GM12801 (cell line): ENCODE data around the gene FSCN2.

ENCODE experiments used
- TF ChIP-seq, protein P1 (sequence below): IDR thresholded peaks from one replicate; pipeline ENCODE4 v1.5.1; 2011; ENCODE audit warnings: control low read depth; ENCODE audit not compliant: insufficient read length; ENCODE audit errors: extremely low read depth

The FSCN2 gene

DNA sequence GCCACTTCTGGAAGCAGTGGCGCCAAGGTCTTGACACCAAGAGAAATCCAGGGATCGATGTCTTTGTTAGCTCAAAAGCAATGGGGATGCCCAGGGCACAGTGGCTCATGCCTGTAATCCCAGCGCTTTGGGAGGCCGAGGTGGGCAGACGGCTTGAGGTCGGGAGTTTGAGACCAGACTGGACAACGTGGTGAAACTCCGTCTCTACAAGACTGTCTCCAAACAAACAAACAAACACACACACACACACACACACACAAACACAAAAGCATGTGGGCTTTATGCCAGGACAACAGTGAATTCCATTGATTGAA lies 46.4 kb downstream of the FSCN2 start:
- TF ChIP-seq, protein P1, sequence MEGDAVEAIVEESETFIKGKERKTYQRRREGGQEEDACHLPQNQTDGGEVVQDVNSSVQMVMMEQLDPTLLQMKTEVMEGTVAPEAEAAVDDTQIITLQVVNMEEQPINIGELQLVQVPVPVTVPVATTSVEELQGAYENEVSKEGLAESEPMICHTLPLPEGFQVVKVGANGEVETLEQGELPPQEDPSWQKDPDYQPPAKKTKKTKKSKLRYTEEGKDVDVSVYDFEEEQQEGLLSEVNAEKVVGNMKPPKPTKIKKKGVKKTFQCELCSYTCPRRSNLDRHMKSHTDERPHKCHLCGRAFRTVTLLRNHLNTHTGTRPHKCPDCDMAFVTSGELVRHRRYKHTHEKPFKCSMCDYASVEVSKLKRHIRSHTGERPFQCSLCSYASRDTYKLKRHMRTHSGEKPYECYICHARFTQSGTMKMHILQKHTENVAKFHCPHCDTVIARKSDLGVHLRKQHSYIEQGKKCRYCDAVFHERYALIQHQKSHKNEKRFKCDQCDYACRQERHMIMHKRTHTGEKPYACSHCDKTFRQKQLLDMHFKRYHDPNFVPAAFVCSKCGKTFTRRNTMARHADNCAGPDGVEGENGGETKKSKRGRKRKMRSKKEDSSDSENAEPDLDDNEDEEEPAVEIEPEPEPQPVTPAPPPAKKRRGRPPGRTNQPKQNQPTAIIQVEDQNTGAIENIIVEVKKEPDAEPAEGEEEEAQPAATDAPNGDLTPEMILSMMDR: no peak

DNA sequence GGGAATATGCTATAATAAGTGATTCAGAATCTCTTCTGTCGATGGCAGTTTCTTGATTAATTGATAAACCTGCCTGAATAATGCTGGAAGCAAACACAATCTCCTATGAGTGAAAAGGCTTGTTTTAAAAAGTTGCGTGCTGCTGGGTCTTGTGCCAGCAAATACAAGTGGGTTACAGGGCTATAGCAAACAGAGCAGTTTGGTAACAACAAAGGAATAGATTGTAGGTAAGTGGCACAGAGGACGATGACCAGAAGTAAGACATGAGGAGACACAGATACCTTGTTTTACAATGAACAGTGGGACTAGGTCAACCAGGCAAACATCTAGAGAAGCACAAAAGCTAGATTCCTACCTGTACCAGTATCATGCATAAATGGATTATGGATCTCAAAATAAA lies 47.7 kb downstream of the FSCN2 start:
- TF ChIP-seq, protein P1: no peak

DNA sequence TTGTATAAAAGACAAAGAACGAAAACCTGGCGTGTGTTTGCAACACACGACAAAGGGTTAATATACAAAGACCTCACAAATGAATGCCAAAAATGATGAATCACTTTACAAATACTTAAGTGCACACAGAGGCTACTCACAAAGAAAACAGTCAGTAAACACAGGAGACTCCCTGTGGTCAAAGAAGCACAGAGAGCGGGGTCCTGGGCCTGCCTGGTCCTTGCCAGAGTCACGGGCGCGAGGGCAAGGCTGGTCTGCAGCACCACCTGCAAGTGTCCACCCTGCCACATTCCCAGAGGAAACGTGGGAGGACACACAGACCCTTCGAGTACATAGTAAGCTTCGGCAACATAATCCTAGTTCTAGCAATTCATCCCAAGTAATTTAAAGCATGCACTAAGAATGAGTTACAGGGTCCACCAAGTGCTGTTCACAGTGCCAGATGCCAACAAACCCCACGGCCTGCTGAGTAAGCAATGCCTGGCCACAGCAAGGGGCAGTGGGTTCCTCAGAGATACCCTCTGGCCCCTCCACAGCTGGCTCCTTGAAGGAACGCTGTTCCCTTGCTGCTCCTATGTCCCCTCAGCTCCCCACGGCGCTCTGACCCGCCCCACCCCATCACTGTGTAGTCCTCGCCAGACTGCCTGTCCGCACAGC lies 48.6 kb downstream of the FSCN2 start:
- TF ChIP-seq, protein P1: no peak

DNA sequence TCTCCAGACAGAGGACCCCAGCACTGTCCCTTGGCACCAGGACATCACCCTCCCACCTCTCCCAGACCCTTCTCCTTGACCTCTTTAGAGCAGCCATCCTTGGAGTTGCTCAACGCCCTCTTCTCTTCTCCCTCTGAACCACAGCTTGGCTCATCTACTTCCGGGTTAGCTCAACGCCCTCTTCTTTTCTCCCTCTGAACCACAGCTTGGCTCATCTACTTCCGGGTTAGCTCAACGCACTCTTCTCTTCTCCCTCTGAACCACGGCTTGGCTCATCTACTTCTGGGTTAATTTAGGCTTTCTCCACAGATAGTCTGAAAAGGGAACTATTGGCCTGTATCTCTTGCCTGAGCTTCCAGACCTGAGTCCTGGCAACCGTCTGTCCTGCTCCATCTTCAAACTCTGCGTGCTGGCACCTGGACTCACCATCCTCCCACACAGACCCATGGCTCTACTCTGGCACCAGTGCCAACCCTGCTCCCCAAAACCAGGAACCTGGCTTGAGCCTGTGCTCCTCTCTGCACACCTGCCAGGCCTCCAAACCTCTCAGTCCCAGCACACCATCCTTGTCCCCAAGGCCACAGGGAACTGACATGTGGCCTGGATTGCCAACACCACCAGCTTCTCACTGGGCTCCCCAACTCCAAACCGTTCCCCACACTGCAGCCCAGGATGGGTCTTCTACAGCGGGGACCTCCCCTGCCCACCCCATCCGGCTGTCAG lies 49.3 kb downstream of the FSCN2 start:
- TF ChIP-seq, protein P1: no peak

DNA sequence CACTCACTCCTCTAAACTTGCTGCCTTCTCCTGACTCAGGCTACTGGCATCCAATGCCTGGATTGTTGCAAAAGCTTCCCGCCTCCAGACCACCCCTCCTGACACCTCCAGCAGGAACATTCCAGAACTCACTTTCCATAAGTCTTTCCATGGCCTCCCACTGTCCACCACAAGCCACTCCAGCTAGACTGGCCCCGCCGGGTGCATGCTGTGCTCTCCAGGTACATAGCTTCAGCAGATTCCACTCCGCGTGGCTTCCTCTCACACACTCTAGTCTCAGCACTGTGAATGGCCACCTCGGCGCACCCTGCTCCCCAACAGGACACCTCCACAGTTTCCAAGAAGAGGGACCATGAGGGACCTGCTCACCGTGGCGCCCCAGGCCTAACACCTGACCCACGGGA lies 49.9 kb downstream of the FSCN2 start:
- TF ChIP-seq, protein P1: no peak

DNA sequence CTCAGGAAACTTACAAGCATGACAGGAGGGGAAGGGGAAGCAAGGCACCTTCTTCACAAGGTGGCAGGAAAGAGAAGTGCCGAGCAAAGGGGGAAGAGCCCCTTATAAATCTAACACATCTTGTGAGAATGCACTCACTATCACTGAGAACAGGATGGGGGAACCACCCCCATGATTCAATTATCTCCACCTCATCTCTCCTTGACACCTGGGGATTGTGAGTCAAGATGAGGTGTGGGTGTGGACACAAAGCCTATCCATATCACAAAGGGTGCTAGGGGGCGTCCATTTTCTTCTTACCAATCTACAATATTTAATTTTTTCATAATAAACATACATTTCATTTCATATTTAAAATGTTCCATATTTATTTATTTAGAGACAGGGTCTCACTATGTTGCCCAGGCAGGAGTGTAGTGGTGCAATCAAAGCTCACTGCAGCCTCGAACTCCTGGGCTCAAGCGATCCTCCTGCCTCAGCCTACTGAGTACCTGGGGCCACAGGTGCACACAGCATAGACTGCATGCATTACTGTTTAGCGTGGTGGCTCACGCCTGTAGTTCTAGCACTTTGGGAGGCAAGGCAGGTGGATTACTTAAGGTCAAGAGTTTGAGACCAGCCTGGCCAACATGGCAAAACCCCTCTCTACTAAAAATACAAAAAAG lies 50.5 kb downstream of the FSCN2 start:
- TF ChIP-seq, protein P1: no peak

DNA sequence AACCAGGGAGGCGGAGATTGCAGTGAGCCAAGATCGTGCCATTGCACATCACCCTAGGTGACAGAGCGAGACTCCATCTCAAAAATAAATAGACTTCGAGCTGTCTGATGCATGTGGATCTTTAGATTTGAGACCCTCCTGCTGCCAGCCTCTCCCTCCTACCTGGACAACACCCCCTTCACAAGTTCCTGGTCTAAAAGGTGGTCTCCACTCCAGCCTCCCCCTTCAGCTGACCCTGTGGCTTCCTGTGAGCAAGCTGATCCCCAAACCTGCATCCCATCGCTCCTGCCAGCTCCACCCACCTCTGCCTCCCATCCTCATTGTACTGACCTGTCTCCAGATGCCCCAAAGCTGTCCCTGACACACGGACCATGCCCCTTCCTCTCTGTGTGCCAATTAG lies 51.1 kb downstream of the FSCN2 start:
- TF ChIP-seq, protein P1: no peak
